IgD-negative memory B cell (primary cell): ENCODE measurements around the gene VRTN. TPM values are rescaled to one million over a fixed set of nuclear protein-coding genes. Genes with fewer than 3 reads are reported as not detected.
A peak's percentile ranks its signal among the peaks of the same experiment; 100 is the strongest.
"Not testable (repeated sequence)": the region's sequence is repeated elsewhere in the genome, so short reads cannot be mapped to it uniquely, and the experiment has no call there.

Experiments
- H3K27ac Mint-ChIP-seq, 3 donors: one replicate each; pipeline ENCODE4 v1.8.0; 2020 to 2022; ENCODE audit warnings: mild to moderate bottlenecking in 3 of 3, mixed read lengths in 3 of 3, moderate library complexity in 1 of 3
- H3K27me3 Mint-ChIP-seq: one replicate; pipeline ENCODE4 v1.8.0; 2021; ENCODE audit warnings: mixed read lengths
- H3K36me3 Mint-ChIP-seq: one replicate; pipeline ENCODE4 v1.8.0; 2020; ENCODE audit warnings: mild to moderate bottlenecking, mixed read lengths
- H3K4me1 Mint-ChIP-seq, 3 donors: one replicate each; pipeline ENCODE4 v1.8.0; 2020 to 2022; ENCODE audit warnings: mixed read lengths in 3 of 3, mild to moderate bottlenecking in 1 of 3
- H3K4me3 Mint-ChIP-seq, 4 donors: one replicate each; pipeline ENCODE4 v1.8.0; 2020 to 2022; ENCODE audit warnings: mild to moderate bottlenecking in 4 of 4, mixed read lengths in 4 of 4, moderate library complexity in 3 of 4
- H3K9me3 Mint-ChIP-seq, 3 donors: one replicate each; pipeline ENCODE4 v1.8.0; 2020 to 2021; ENCODE audit warnings: mixed read lengths in 3 of 3, mild to moderate bottlenecking in 1 of 3
- polyA plus RNA-seq: library from polyadenylated mRNA; unstranded; fragments of 300-500 nt; fragmentation: Illumina TruSeq; gene quantifications from one replicate; pipeline ENCODE4 v1.2.3, GENCODE V29; 2021

Gene VRTN
- polyA plus RNA-seq, 1 donor from 2014 or later = not detected

DNA sequence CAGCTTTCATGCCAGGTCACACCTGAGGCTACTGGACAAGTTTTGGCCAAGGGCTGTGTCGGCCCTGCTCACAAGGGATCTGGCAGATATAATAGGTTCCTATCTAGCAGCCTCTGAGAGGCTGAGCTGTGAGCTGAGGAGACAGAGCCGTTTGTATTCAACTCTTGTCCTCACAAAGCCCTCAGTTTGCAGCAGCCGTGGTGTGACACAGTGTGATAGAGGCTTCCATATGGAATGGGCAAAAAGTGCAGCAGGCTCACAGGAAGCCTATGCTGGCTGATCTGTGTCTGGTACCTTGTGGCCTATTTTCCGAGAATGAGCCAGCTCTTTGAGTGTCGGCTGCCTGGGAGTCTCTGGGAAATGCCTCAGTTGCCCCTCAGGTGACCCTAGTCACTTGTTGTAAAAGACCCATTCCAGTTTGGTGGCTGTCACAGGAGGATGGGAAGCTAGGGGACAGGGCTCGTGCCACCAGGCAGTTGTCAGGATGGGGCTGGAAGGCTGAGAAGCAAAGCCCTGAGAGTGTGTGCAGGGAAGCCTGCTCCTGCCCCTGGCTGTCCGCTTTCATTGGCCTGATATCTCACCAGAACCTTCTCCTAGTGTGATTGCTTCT, 16.1 kb downstream of the VRTN start:
- Mint-ChIP-seq H3K4me1 (peaks cover 0 to 1% (median 0%) of the 10 kb centered on the region in 3 donors), H3K4me3 (no peak overlapping the region), H3K9me3 (no peaks in the 10 kb centered on the region), H3K27me3 (peaks cover 1% of the 10 kb centered on the region), H3K36me3 (peaks cover 1% of the 10 kb centered on the region), H3K27ac (no peak overlapping the region)

DNA sequence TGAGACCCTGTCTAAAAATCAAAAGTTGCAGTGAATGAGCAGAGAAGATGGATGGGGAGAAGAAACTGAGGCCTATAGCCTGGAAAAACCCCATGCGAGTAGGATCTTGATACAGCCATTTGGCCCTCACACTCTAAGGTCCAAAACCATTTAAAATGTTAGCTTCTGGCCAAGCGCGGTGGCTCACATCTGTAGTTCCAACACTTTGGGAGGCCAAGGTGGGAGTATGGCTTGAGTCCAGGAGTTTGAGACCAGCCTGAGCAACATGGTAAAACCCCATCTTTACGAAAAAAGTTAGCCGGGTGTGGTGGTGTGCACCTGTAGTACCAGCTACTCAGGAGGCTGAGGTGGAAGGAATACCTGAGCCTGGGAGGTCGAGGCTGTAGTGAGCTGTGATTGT, 19.8 kb downstream of the VRTN start:
- Mint-ChIP-seq H3K27ac (no peak overlapping the region), H3K4me3 (no peak overlapping the region), H3K9me3 (no peaks in the 10 kb centered on the region), H3K4me1 (peaks cover 0 to 4% (median 0%) of the 10 kb centered on the region in 3 donors), H3K27me3 (peaks cover 1% of the 10 kb centered on the region), H3K36me3 (peaks cover 3% of the 10 kb centered on the region)

DNA sequence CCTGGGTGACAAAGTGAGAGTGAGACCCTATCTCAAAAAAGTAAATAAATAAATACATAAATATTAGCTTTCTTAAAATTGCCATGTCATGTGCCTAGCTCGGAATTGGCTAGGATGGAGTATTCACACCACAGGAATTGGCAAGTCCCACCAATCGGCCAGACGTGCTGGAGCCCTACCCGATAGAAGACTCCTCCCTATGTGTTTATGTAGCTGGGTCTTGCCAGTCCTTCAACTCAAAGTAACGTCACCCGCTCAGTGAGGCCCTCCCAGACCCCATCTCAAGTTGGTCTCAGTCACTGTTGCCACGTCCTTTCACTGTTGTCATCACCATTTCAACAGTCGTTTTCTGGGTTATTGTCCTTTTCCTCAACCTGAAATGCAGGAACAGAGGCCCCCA, 20.2 kb downstream of the VRTN start:
- Mint-ChIP-seq H3K4me3 (no peak overlapping the region), H3K4me1 (peaks cover 0 to 4% (median 0%) of the 10 kb centered on the region in 3 donors), H3K36me3 (peaks cover 3% of the 10 kb centered on the region)

DNA sequence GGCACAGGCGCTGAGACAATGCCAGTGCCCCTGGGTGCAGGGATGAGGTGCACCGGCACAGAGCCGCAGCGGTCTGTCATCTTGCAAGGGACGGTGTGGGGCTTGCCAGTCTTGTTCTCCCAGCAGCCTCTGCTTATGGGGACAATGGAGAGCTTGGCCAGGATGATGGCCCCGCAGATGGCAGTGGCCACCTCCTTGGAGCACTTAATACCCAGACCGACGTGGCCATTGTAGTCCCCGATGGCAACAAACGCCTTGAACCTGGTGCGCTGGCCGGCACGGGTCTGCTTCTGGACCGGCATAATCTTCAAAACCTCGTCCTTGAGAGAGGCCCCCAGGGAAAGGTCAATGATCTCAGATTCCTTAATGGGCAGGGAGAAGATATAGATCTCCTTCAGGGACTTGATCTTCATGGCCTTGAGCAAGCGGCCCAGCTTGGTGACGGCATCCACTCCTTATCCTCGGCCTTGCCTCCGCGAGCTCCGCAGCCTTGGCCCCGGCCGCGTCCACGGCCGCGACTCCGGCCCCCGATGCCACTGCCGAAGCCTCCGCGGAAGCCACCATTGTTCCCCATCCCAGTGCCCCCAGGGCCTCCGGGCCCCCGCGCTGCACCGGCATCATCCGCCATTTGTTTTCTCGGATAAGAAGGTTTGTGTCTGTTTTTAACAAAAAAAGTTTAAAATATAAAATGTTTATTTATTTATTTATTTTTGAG, 29.9 kb downstream of the VRTN start:
- H3K36me3 Mint-ChIP-seq = peaks cover 3% of the 10 kb centered on the region
- H3K9me3 Mint-ChIP-seq = no peaks in the 10 kb centered on the region
- no peaks in the 10 kb centered on the region for H3K4me1 Mint-ChIP-seq
- H3K27me3 Mint-ChIP-seq = no peaks in the 10 kb centered on the region
- no peak overlapping the region for H3K27ac Mint-ChIP-seq
- no peak overlapping the region for H3K4me3 Mint-ChIP-seq

More for the DNA sequence above, 20.2 kb downstream of the VRTN start:
- peaks cover 1% of the 10 kb centered on the region for H3K27me3 Mint-ChIP-seq
- no peaks in the 10 kb centered on the region for H3K9me3 Mint-ChIP-seq
- no peak overlapping the region for H3K27ac Mint-ChIP-seq

DNA sequence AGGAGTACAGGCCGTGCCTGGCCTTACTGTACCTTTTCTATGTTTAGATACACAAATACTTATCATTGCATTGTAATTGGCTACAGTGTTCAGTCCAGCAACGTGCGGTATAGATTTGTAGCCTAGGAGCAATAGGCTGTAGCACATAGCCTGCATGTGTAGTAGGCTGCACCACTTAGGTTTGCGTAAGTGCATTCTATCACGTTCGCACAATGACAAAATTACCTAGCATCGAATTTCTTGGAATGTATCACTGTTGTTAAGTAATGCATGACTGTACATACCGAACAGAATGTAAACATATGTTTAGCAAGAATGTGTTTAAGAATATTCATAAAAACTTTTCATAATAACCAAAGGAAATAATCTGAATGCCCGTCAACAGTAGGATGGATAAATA, 31.9 kb downstream of the VRTN start:
- Mint-ChIP-seq H3K4me1 (no peaks in the 10 kb centered on the region), H3K9me3 (no peaks in the 10 kb centered on the region), H3K27ac (no peak overlapping the region), H3K27me3 (no peaks in the 10 kb centered on the region), H3K4me3 (no peak overlapping the region), H3K36me3 (peaks cover 3% of the 10 kb centered on the region)

DNA sequence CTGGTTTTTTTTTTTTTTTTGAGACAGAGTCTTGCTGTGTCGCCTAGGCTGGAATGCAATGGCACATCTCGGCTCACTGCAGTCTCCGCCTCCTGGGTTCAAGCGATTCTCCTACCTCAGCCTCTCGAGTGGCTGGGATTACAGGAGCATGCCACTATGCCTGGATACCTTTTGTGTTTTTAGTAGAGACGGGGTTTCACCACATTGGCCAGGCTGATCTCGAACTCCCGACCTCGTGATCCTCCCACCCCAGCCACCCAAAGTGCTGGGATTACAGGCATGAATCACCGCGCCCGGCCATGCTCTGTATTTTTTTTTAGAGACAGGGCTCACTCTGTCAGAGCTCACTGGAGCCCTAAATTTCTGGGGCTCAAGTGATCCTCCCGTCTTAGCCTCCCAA, 32.6 kb downstream of the VRTN start:
- H3K9me3 Mint-ChIP-seq = no peaks in the 10 kb centered on the region
- H3K4me3 Mint-ChIP-seq = peak overlapping the region in 1 of 4 donors; percentile 5
- no peaks in the 10 kb centered on the region for H3K4me1 Mint-ChIP-seq
- H3K27ac Mint-ChIP-seq = no peak overlapping the region
- H3K27me3 Mint-ChIP-seq = no peaks in the 10 kb centered on the region
- H3K36me3 Mint-ChIP-seq = peaks cover 3% of the 10 kb centered on the region

DNA sequence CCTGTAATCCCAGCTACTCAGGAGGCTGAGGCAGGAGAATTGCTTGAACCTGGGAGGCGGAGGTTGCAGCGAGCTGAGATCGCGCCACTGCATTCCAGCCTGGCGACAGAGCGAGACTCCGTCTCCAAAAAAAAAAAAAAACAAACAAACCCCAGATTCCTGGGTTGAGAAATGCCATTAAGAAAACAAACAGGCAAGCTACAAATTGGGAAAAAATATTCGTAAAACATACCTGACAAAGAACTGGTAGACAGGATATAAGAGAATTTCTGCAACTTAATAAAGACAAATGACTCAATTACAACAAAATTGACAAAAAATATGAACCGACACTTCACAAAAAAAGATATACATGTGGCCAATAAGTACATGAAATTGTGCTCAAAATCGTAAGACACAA, 33.3 kb downstream of the VRTN start:
- H3K27me3 Mint-ChIP-seq, H3K4me3 Mint-ChIP-seq, H3K36me3 Mint-ChIP-seq, H3K4me1 Mint-ChIP-seq, H3K27ac Mint-ChIP-seq, H3K9me3 Mint-ChIP-seq: not testable (repeated sequence)

DNA sequence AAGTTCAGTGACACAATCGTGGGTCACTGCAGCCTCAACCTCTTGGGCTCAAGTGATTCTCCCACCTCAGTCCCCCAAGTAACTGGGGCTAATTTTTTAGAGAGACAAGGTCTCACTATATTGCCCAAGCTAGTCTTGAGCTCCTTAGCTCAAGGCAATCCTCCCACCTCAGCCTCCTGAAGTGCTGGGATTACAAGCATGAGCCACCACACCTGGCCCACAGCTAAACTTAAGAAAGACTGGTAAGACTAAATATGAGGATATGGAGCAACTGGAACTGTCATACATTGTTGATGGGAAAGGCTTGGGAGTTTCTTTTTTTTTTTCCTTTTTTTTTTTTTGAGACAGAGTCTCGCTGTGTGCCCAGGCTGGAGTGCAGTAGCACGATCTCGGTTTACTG, 34.0 kb downstream of the VRTN start:
- Mint-ChIP-seq H3K27ac (no peak overlapping the region), H3K36me3 (peaks cover 3% of the 10 kb centered on the region), H3K9me3 (no peaks in the 10 kb centered on the region), H3K4me3 (no peak overlapping the region), H3K27me3 (no peaks in the 10 kb centered on the region), H3K4me1 (no peaks in the 10 kb centered on the region)

DNA sequence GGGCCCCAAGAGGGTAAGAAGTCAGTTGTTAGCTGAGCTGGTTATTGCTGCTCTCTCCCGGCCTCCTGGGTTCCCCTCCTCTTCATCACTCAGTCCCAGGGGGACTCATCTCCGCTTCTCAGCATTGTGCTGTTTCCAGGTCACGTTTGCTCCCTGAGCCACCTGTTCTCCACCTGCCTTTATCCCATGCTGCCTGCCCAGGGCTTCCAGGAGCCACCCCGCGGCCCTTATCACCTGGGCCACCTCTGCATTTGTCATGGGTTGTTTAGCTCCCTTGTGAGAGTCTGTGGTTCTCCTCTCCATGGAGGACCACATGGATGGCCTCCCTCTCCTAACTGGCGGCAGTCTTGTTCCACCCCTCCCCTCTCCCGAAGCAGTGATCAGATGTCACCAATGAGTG, 41.7 kb downstream of the VRTN start:
- Mint-ChIP-seq H3K4me3 (no peak overlapping the region), H3K27me3 (peaks cover 2% of the 10 kb centered on the region), H3K27ac (no peak overlapping the region), H3K9me3 (no peaks in the 10 kb centered on the region), H3K36me3 (peaks cover under 1% of the 10 kb centered on the region), H3K4me1 (peaks cover 0 to 2% (median 0%) of the 10 kb centered on the region in 3 donors)

DNA sequence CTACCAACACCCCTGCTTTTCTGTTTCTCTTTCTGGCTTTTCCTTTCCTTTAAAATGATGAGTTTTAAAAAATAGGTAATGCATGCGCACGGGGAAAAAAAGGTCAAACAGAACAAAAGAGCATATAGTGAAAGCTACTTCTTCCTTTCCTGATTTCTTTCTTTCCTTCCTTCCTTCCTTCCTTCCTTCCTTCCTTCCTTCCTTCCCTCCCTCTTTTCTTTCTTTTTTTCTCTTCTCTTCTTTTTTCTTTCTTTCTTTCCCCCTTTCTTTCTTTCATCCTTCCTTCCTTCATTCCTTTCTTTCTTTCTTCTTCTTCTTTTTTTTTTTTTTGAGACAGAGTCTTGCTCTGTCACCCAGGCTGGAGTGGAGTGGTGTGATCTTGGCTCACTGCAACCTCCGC, 42.2 kb downstream of the VRTN start:
- not testable (repeated sequence) for H3K36me3 Mint-ChIP-seq, H3K4me3 Mint-ChIP-seq, H3K9me3 Mint-ChIP-seq, H3K27me3 Mint-ChIP-seq, H3K4me1 Mint-ChIP-seq, H3K27ac Mint-ChIP-seq

DNA sequence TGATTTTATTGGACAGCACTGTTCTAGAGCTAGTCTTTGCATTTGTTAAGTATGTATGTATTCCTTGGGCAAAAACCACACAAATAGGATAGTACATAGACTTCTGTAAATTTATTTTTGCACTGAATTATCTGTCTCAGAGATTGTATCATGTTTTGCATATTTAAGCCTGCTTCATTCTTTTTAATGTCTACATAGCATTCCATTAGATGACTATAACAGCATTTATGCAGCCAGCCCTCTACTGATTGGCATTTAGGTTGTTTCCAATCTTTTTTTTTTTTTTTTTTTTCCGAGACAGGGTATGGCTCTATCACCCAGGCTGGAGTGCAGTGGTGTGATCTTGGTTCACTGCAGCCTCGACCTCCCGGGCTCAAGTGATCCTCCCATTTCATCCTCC, 43.2 kb downstream of the VRTN start:
- H3K27ac Mint-ChIP-seq = no peak overlapping the region
- H3K9me3 Mint-ChIP-seq = no peaks in the 10 kb centered on the region
- H3K36me3 Mint-ChIP-seq = peaks cover 4% of the 10 kb centered on the region
- H3K4me1 Mint-ChIP-seq = peaks cover 0 to 2% (median 0%) of the 10 kb centered on the region in 3 donors
- peaks cover 2% of the 10 kb centered on the region for H3K27me3 Mint-ChIP-seq
- H3K4me3 Mint-ChIP-seq = no peak overlapping the region

DNA sequence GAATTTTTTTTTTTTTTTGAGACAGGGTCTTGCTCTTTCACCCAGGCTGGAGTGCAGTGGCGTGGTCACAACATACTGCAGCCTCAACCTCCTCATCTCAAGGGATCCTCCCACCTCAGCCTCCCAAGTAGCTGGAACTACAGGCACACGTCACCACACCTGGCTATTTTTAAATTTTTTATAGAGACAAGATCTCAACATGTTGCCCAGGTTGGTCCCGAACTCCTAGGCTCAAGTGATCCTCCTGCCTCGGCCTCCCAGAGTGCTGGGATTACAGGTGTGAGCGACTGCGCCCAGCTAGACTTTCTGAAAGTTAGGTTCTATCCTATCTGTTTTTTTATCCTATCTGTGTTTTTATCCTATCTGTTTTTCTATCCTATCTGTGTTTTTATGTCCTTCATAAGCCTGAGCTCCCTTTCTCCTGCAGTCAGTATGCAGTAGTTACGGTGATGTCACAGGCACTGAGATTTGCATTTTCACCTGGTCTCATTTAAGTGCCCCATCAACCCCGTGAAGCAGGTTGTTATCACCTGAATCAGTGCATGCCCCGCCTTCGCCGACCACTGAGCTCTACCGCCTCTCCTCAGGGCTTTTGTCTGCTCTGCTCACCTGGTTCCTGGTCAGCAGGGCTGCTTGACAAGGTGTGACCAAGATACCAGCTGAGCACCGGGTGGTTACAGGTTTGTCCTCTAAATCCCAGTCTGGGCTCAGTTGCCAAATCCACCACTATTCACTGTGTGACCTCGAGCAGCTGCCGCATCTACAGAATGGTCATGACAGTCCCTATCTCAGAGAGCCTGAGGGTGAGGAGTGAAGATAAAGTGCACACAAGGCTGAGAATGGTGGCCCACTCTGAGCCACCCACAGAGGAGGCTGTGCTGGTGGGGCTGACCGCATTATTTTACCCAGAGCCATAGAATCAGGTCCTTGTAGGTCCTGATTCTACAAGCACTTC, 44.6 kb downstream of the VRTN start:
- H3K27ac Mint-ChIP-seq = no peak overlapping the region

DNA sequence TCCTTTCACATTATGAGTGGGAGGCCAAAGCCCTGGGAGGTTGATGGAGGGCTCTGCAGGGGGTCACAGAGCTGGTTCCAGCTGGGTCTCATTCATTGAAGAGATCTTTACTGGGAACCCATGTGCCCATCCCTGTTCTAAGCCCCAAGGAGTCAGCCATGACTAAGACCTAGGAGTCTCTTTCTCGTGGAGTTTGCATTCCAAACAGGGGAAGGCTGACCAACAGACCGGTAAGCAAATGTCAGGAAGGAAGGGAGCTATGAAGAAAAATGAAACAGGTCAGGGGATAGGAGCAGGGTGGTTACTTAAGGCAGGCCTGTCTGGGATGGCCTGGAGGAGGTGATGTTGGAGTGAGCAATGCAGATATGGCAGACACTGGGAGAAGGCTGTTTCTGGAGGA, 46.3 kb downstream of the VRTN start:
- Mint-ChIP-seq H3K4me1 (peaks cover 2 to 5% (median 3%) of the 10 kb centered on the region in 3 donors), H3K27me3 (peaks cover 2% of the 10 kb centered on the region), H3K36me3 (peaks cover 4% of the 10 kb centered on the region), H3K4me3 (peak overlapping the region in 1 of 4 donors; percentile 16), H3K9me3 (no peaks in the 10 kb centered on the region), H3K27ac (peak overlapping the region in 1 of 3 donors; percentile 17)

More for the DNA sequence above, 44.6 kb downstream of the VRTN start:
- peaks cover 4% of the 10 kb centered on the region for H3K36me3 Mint-ChIP-seq
- no peak overlapping the region for H3K4me3 Mint-ChIP-seq
- peaks cover 2% of the 10 kb centered on the region for H3K27me3 Mint-ChIP-seq
- H3K9me3 Mint-ChIP-seq = no peaks in the 10 kb centered on the region
- peaks cover 0 to 2% (median 0%) of the 10 kb centered on the region in 3 donors for H3K4me1 Mint-ChIP-seq

DNA sequence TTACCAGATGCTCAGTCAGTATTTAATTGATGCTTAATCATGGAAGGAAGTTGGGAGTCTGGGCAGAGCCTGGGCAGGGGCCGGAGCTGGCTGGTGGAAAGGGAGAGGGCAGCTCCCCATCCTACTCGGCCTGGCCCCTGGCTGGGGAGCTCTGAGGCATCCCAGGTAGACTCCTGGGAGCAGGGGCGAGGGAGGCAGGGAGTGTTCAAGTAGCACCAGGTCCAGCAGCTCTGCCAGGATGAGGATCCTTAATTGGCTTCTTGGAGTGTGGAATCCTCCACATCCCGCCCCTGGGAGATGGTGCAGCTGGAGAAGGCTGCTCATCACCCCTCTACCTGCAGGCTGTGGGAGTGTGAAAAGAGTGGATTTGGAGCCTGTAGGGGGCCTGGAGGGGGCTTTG, 46.8 kb downstream of the VRTN start:
- Mint-ChIP-seq H3K4me3 (peak overlapping the region in 1 of 4 donors; percentile 16), H3K27me3 (peaks cover 2% of the 10 kb centered on the region), H3K36me3 (peaks cover 4% of the 10 kb centered on the region), H3K27ac (peak overlapping the region in 1 of 3 donors; percentile 17), H3K4me1 (peaks cover 3 to 7% (median 5%) of the 10 kb centered on the region in 3 donors), H3K9me3 (no peaks in the 10 kb centered on the region)

DNA sequence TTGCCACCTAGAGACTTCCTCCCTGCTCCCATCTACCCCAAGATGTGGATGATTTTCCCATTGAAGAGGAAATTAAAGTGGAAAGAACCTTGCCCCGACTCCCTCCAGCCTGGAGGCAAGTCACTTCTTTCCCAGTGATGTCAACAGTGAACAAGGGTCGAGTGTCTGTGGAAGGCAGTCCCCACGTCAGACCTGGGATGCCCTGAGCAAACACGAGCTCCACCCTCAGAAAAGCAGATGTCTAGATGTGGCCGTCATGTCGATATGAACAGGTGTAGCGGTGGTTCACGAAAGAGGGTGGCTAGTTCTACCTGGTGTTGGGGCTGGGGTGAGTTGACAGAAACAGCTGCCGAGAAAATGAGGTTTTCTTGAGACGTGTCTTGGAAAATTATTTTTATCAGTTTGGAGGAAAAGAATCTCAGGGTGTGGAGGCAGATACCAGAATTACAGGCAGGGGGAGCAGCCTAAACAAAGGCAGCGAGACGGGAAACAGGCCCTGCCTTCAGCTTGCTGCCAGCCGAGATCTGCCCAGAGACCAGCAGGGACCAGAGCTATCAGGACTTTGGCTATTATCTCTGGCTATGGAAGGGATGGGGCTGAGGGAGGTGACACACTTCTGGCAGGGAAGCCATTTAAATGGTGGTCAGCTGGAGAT, 51.9 kb downstream of the VRTN start:
- peaks cover 2% of the 10 kb centered on the region for H3K36me3 Mint-ChIP-seq
- peak overlapping the region in 3 of 4 donors; percentile 45 to 89 (median 51) for H3K4me3 Mint-ChIP-seq
- peaks cover 31 to 37% (median 35%) of the 10 kb centered on the region in 3 donors for H3K4me1 Mint-ChIP-seq
- H3K9me3 Mint-ChIP-seq = no peaks in the 10 kb centered on the region
- H3K27ac Mint-ChIP-seq = peak overlapping the region; percentile 71 to 100 (median 78)
- no peaks in the 10 kb centered on the region for H3K27me3 Mint-ChIP-seq
